A549 treated with ZK216348 at 1 μM for 4 hours (cell line): ENCODE results near the gene ADAMTS13. TPM values are rescaled to one million over a fixed set of nuclear protein-coding genes. Genes with fewer than 3 reads are reported as not detected.

ENCODE experiments used
- total RNA-seq: library from RNA; stranded (reverse); fragments of 200-300 nt; extraction: Qiagen RNA extraction; gene quantifications from 5 replicates; pipeline ENCODE4 v1.2.3, GENCODE V29; 2022; ENCODE audit warnings: low read depth

ADAMTS13 gene
- total RNA-seq: 0.17 to 0.69 TPM (median 0.51 TPM) in 5 replicates

DNA sequence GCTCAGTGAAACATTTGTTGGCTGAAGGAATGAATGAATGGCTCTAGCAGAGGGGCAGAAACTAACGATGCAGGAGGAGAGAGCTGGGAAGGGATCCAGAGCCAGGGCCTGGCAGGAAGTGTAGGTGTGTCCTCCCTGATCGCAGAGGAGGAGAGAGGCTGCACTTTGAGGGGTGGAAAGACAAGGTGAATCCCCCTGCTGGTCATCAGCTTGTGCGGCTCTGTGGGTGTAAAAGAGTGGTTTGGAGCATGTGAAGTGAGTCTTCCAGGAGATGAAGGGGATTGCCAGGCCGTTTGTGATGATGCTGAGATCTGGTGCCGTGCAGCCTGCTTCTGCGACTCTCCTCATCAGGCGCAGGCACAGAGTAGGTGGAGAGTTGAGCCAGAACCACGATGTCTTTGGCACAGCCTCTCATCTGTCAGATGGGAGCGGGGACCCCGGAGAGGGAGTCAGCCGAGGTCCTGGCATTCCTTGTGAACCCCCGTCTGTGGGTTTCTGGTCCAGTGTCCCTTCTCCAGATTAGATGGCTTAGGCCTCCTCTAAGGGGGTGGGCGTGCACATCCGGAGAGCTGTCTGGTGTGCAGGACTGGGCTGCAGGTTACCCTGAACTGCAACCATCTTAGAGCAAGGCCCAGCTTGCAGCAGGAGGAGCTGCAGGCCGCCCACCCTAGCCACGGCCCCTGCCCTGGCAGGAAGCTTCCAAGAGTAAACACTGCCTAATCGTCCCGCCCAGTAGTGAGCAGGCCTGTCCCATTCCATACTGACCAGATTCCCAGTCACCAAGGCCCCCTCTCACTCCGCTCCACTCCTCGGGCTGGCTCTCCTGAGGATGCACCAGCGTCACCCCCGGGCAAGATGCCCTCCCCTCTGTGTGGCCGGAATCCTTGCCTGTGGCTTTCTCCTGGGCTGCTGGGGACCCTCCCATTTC is at the start of gene ADAMTS13:
Gene ADAMTS13 (plus strand): TSS at position 753 of the 928 bp plus-strand sequence. CDS start 77 bp downstream, at position 830.

DNA sequence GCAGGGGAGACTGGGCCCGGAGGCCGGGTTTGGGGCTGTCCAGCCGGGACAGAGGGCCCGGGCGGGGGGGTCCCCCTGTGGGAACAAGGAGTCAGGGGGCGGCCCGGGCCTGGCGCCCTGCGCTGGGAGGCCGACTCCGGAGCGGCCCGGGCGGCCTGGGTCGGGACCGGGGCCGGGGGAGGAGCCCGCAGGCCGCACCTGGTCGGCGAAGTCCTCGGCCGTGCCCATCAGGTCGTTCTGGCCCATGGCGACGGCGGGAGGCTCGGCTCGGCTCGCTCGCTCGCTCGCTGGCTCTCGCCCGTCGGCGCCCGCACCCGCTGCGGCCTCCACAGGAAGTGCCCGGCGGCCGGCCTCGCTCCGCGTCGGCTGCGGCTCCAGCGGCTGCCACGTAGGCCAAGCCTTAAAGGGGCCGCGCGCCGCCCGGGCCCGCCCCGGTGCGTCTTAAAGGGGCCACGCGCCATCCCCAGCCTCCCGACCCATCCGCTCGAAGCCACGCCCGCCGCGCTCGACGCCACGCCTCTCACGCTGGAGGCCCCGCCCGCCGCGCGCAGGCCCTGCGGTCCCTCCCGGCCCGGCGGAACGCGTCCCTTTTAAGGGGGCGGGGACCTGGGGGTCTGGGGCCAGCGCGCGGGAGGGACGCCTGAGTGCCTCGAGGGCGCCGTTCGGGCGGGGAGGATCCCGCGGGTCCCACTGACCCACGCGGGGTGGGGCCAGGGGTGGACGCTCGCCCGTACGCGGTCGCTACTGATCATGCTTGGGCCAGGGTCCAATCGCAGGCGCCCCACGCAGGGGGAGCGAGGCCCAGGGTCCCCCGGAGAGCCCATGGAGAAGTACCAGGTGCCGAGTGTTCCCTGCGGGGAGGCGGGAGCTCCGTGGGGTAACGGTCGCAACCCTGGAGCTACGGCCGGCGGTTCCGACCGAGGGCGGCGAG is 46.2 kb upstream of the ADAMTS13 start, which contains the start of the genes STKLD1 and SURF4:
Gene STKLD1 (plus strand): TSS at position 643 of the 931 bp plus-strand sequence. CDS start 108 bp downstream, at position 751.
Gene SURF4 (minus strand): TSS at position 337 of the 931 bp plus-strand sequence. CDS start 91 bp downstream, at position 246.

DNA sequence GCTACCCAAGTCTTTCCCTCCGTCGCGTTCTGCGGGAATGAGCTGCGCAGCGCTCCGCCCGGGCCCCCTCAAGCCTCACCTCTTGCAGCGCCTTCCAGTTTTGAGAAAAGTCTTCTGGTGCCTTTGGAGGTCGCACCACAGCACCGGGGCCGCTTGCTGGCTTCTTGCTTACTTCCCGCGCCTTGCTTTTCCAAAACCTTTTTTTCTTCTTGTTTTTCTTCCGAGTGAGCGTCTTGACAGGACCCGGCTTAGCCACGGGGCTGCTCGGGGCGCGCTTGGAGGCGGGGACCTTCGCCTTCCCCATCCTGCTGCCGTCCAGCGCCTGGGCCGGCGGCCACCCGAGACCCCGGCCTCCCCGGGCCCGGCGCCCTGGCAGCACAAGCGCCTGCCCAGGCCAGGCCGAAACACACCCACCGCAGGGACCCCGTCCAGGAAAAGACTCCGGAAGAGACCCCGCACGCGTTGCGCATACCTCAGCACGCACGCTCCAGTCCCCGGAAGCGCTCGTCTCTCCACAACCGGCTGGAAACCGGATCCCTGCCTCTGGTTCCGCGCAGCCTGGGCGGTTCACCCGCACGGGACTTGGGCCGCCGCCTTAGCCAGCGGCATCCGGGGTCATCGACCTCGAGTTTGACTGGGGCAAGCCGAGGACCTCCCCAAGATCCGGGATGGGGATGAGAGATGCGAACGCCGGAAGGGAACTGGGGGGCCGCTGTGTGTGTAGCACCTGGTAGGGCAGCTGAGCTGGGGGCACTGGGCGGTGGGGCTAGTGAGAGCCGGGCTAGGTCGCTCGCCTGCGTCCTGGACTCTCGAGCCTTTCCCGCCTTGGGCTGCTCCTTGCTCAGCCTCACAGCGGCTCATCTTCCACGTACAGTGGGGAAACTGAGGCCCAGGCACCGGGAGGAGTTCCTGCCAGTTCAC is 4.4 kb upstream of the ADAMTS13 start, which contains the start of gene REXO4:
Gene REXO4 (minus strand): TSS at position 470 of the 921 bp plus-strand sequence. CDS start 166 bp downstream, at position 304.

DNA sequence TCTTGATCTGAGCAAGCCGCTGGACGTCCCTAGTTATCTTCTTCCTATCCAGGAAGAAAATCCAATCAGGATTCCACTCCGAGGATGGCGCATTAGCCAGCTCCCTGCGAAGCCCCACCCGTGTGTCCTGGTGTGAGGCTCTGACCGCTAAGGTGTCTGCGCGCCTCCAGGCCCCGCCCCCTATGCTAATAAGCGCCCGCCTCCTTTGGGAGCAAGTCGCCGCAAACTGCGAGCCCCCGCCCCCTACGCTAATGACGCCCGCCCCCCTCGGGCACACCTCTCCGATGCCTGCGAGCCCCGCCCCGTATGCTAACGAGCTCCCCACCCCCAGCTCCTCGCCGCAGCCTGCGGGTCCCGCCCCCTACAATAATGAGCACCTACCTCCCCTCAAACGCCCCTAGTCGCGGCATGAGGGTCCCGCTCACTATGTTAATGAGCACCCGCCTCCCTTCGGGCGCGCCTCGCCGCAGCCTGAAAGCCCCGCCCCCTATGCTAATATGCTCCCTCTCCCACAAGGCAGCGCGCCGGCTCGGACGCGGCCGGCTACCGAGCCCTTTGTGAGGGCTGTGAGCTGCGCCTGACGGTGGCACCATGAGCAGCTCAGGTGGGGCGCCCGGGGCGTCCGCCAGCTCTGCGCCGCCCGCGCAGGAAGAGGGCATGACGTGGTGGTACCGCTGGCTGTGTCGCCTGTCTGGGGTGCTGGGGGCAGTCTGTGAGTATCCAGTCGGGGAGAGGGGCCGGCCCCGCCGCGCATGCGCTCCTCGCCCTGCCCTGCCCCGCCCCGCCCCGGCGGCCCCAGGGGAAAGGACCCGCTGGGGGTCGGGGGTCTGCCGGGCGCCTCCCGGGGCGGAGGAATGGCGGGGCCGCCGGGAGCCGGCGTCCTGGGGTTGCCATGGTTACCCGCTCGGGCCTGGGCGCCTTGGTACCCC is 37.6 kb downstream of the ADAMTS13 start, which contains the start of gene CACFD1:
Gene CACFD1 (plus strand): TSS at position 503 of the 929 bp plus-strand sequence. CDS start 89 bp downstream, at position 592.

DNA sequence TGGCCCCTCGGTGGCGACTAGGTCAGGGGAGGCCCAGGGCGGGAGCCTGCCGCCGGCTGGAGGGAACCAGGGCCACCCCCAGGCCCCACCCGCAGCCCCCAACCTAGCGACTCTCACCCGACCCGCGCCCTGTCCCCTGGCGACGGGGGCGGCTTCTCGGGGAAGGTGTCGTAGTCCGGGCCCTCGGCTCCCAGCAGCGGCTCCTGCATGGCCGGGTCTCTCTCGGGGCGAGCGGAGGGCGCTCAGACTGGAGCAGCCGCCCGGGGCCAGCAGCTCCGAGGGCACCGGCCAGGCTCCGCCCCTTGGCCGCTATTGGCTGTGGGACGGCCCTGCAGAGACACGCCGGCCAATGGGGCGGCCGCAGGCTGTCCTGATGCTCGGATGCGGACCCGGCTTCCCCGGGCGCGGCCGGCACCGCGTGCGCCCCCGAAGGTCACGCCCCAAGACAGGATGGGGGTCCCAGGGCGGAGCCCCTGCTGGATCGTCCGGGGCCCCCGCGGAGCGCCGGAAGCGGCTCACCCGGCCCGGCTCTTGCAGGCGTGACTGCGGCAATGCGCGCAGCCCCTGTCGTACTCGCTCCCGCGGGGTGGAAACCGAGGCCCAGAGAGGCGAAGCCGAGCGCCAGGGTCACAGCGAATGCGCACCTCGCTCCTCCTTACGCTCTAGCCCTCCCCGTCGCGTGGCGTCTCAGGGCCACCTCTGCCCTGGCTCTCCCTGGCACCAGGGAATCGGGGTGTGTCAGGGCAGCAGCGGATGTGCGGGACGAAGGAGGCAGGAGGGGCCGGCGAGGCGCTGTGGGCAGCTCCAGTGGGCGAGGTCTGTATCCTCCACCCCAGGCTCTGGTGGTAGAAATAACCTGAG is 56.9 kb downstream of the ADAMTS13 start, which contains the start of gene SLC2A6:
Gene SLC2A6 (minus strand): TSS at position 249 of the 861 bp plus-strand sequence. CDS start 40 bp downstream, at position 209.

Other genes with a start within 250 kb of the ADAMTS13 start
- gene OBP2B, start 213.1 kb upstream of the ADAMTS13 start, total RNA-seq: not detected in 5 replicates
- gene ABO, start 147.2 kb upstream of the ADAMTS13 start, total RNA-seq: 0.19 TPM in 1 of 5 replicates, not detected in the others
- 17.7 to 30.3 TPM (median 28.5 TPM) in 5 replicates for gene SURF6, start 86.2 kb upstream of the ADAMTS13 start, total RNA-seq
- 18.1 to 36.9 TPM (median 31.2 TPM) in 5 replicates for gene MED22, start 74.2 kb upstream of the ADAMTS13 start, total RNA-seq
- 3,235 to 3,749 TPM (median 3,386 TPM) in 5 replicates for gene RPL7A, start 74.1 kb upstream of the ADAMTS13 start, total RNA-seq
- gene SURF1, start 65.9 kb upstream of the ADAMTS13 start, total RNA-seq: 32.8 to 49.1 TPM (median 42.1 TPM) in 5 replicates
- gene SURF2, start 65.8 kb upstream of the ADAMTS13 start, total RNA-seq: 36.5 to 59.1 TPM (median 49.7 TPM) in 5 replicates
- gene SURF4, start 46.3 kb upstream of the ADAMTS13 start, total RNA-seq: 155 to 210 TPM (median 205 TPM) in 5 replicates
- 0.84 to 2.0 TPM (median 0.94 TPM) in 5 replicates for gene STKLD1, start 46.0 kb upstream of the ADAMTS13 start, total RNA-seq
- gene REXO4, start 4.4 kb upstream of the ADAMTS13 start, total RNA-seq: 28.2 to 40.7 TPM (median 36.1 TPM) in 5 replicates
- 2.1 to 5.0 TPM (median 4.3 TPM) in 5 replicates for gene CACFD1, start 37.6 kb downstream of the ADAMTS13 start, total RNA-seq
- 10.1 to 24.1 TPM (median 22.3 TPM) in 5 replicates for gene SLC2A6, start 56.7 kb downstream of the ADAMTS13 start, total RNA-seq
- not detected in 5 replicates for gene MYMK, start 102.6 kb downstream of the ADAMTS13 start, total RNA-seq
- gene ADAMTSL2, start 112.3 kb downstream of the ADAMTS13 start, total RNA-seq: not detected in 5 replicates
- not detected in 5 replicates for gene FAM163B, start 187.0 kb downstream of the ADAMTS13 start, total RNA-seq
- not detected in 5 replicates for gene DBH, start 214.0 kb downstream of the ADAMTS13 start, total RNA-seq